SW 1271 (cell line): ENCODE results near the gene TAAR2.
A peak's percentile ranks its signal among the peaks of the same experiment; 100 is the strongest.
"Not testable (repeated sequence)": the region's sequence is repeated elsewhere in the genome, so short reads cannot be mapped to it uniquely, and the experiment has no call there.

ENCODE experiments used
- DNase-seq, 2 experiments: peaks; one replicate each; lab custom pipeline; 2025; lab: John Stamatoyannopoulos, UW

The TAAR2 gene

GRCh38 chr6:132624175-132624574 lies at the start of gene TAAR2:
Gene TAAR2 (minus strand): TSS chr6:132624275. CDS start chr6:132624275, 0 bp downstream.
- DNase-seq: no peak

GRCh38 chr6:132673376-132674094 lies 49.5 kb upstream of the TAAR2 start:
- DNase-seq: no peak

- DNase-seq: no peak
Measured at GRCh38 chr6:132671295-132671694, 47.2 kb upstream of the TAAR2 start.

GRCh38 chr6:132669690-132670291 lies 45.7 kb upstream of the TAAR2 start:
- DNase-seq: peak in 1 of 2 experiments; percentile 63

- no peak for DNase-seq
Measured at GRCh38 chr6:132666118-132666517, 42.0 kb upstream of the TAAR2 start.

- no peak for DNase-seq
Measured at GRCh38 chr6:132664309-132665034, 40.4 kb upstream of the TAAR2 start.

- DNase-seq: no peak
Measured at GRCh38 chr6:132663661-132664060, 39.6 kb upstream of the TAAR2 start.

- DNase-seq: no peak
Measured at GRCh38 chr6:132661906-132662305, 37.8 kb upstream of the TAAR2 start.

GRCh38 chr6:132659082-132659481 lies 35.0 kb upstream of the TAAR2 start, which contains the start of gene TAAR1:
Gene TAAR1 (minus strand): TSS chr6:132659182. CDS start chr6:132646003, 13,179 bp downstream.
- DNase-seq: no peak

GRCh38 chr6:132651062-132651461 lies 27.0 kb upstream of the TAAR2 start:
- no peak for DNase-seq

- no peak for DNase-seq
Measured at GRCh38 chr6:132650429-132650828, 26.4 kb upstream of the TAAR2 start.

GRCh38 chr6:132648828-132649227 lies 24.8 kb upstream of the TAAR2 start:
- no peak for DNase-seq

GRCh38 chr6:132648356-132648755 lies 24.3 kb upstream of the TAAR2 start:
- DNase-seq: no peak

GRCh38 chr6:132643547-132643946 lies 19.5 kb upstream of the TAAR2 start:
- DNase-seq: no peak

- DNase-seq: not testable (repeated sequence)
Measured at GRCh38 chr6:132637135-132637534, 13.1 kb upstream of the TAAR2 start.

- DNase-seq: not testable (repeated sequence)
Measured at GRCh38 chr6:132635906-132636305, 11.8 kb upstream of the TAAR2 start.

- not testable (repeated sequence) for DNase-seq
Measured at GRCh38 chr6:132635288-132635687, 11.2 kb upstream of the TAAR2 start.

- no peak for DNase-seq
Measured at GRCh38 chr6:132634796-132635195, 10.7 kb upstream of the TAAR2 start.

GRCh38 chr6:132633362-132633761 lies 9.3 kb upstream of the TAAR2 start:
- DNase-seq: no peak

GRCh38 chr6:132623106-132623845 lies 799 bp downstream of the TAAR2 start:
- DNase-seq: no peak

- DNase-seq: no peak
Measured at GRCh38 chr6:132616677-132617076, 7.4 kb downstream of the TAAR2 start.

GRCh38 chr6:132614554-132614953 lies 9.5 kb downstream of the TAAR2 start:
- DNase-seq: no peak
